ENCODE data around the gene FBXL19. TPM values are rescaled to one million over a fixed set of nuclear protein-coding genes. Genes with fewer than 3 reads are reported as not detected.

FBXL19 gene
- total and polyA plus RNA-seq, 2 of the 13 experiments (the other 11 are each of a cell fraction or from before 2014, with no cell fraction given) = 6.0 to 13.7 TPM

DNA sequence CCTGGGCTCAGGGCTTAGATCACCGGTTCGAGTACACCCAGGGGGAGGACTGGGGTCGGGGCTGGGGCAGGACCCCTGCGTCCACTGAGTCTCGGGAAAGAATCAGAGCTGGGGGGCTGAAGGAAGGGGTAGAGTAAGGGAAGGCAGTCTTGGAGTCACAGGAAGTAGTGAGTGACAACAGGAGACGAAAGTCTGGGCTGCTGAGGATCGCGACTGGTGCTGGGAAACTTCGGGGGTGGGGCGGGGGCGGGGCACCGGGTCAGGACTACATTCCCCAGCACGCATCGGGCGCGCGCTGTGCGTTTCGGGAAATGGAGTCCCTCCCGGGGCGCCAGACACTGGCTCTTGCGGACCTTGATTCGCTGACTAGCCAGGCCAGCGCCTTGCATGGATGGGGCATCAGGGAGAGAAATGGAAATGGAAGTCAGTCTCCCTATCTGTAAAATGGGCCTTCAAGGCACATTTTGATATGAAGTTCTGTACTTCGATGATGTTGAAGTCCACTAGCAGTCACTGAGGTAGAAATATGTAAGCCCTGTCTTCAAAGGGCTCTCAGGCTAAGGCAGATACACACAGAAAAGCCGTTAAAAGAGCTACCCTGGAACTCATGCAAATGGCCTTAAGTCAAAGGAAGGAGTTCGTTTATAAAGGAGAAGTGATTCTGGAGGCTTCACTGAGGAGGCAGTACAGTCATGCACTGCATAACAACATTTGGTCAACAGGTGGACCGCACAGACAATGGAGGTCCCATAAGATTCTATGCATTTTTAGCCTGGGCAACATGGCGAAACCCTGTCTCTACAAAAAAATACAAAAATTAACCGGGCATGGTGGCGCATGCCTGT is 26.3 kb upstream of the FBXL19 start (continued):
- TF ChIP-seq, protein P1, sequence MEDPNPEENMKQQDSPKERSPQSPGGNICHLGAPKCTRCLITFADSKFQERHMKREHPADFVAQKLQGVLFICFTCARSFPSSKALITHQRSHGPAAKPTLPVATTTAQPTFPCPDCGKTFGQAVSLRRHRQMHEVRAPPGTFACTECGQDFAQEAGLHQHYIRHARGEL (CRISPR knock-in tag; IDR thresholded peaks at IDR 0.05) = no peak
- no peak for TF ChIP-seq ZMAT3 (CRISPR knock-in tag; conservative IDR thresholded peaks at IDR 0.05)
- no peak for TF ChIP-seq KDM2A (CRISPR knock-in tag; IDR thresholded peaks at IDR 0.05; ENCODE audit: borderline replicate concordance, low read depth)
- no peak for TF ChIP-seq ZFP82 (CRISPR knock-in tag; IDR thresholded peaks at IDR 0.05; ENCODE audit: borderline replicate concordance)
- no peak for TF ChIP-seq NBN (conservative IDR thresholded peaks at IDR 0.05)
- no peak for TF ChIP-seq ERF (CRISPR knock-in tag; IDR thresholded peaks at IDR 0.05)
- TF ChIP-seq SAP130 (CRISPR knock-in tag; IDR thresholded peaks at IDR 0.05; ENCODE audit: low read depth) = peak; percentile 46; the same call in 1 of the 2 replicates
- TF ChIP-seq RAD21 (CRISPR knock-in tag; IDR thresholded peaks at IDR 0.05) = no peak
- TF ChIP-seq ZNF777 (CRISPR knock-in tag; IDR thresholded peaks at IDR 0.05) = no peak
- TF ChIP-seq, protein P2, sequence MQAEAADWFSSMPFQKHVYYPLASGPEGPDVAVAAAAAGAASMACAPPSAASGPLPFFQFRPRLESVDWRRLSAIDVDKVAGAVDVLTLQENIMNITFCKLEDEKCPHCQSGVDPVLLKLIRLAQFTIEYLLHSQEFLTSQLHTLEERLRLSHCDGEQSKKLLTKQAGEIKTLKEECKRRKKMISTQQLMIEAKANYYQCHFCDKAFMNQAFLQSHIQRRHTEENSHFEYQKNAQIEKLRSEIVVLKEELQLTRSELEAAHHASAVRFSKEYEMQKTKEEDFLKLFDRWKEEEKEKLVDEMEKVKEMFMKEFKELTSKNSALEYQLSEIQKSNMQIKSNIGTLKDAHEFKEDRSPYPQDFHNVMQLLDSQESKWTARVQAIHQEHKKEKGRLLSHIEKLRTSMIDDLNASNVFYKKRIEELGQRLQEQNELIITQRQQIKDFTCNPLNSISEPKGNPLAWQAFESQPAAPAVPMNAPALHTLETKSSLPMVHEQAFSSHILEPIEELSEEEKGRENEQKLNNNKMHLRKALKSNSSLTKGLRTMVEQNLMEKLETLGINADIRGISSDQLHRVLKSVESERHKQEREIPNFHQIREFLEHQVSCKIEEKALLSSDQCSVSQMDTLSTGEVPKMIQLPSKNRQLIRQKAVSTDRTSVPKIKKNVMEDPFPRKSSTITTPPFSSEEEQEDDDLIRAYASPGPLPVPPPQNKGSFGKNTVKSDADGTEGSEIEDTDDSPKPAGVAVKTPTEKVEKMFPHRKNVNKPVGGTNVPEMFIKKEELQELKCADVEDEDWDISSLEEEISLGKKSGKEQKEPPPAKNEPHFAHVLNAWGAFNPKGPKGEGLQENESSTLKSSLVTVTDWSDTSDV (CRISPR knock-in tag; IDR thresholded peaks at IDR 0.05) = peak; percentile 50
- TF ChIP-seq, protein P3, sequence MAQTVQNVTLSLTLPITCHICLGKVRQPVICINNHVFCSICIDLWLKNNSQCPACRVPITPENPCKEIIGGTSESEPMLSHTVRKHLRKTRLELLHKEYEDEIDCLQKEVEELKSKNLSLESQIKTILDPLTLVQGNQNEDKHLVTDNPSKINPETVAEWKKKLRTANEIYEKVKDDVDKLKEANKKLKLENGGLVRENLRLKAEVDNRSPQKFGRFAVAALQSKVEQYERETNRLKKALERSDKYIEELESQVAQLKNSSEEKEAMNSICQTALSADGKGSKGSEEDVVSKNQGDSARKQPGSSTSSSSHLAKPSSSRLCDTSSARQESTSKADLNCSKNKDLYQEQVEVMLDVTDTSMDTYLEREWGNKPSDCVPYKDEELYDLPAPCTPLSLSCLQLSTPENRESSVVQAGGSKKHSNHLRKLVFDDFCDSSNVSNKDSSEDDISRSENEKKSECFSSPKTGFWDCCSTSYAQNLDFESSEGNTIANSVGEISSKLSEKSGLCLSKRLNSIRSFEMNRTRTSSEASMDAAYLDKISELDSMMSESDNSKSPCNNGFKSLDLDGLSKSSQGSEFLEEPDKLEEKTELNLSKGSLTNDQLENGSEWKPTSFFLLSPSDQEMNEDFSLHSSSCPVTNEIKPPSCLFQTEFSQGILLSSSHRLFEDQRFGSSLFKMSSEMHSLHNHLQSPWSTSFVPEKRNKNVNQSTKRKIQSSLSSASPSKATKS (CRISPR knock-in tag; IDR thresholded peaks at IDR 0.05) = no peak
- no peak for TF ChIP-seq ZBTB3 (CRISPR knock-in tag; IDR thresholded peaks at IDR 0.05; ENCODE audit: borderline replicate concordance, low read depth)
- TF ChIP-seq MBD4 (IDR thresholded peaks at IDR 0.05; ENCODE audit: borderline replicate concordance, low read length) = no peak
- no peak for TF ChIP-seq ZNF407 (CRISPR knock-in tag; IDR thresholded peaks at IDR 0.05; ENCODE audit: not compliant biosample characterization)
- no peak for TF ChIP-seq GTF2F1 (IDR thresholded peaks at IDR 0.05; ENCODE audit: low read length)
- TF ChIP-seq TMF1 (CRISPR knock-in tag; IDR thresholded peaks at IDR 0.05; ENCODE audit: low read depth) = no peak

Data from HepG2 (cell line).